Ovary (tissue), 3 donors: ENCODE data around the gene SPRYD4.

ENCODE experiments used
- POLR2A ChIP-seq: fragments of 450-650 bp; IDR thresholded peaks from one replicate; pipeline ENCODE4 v1.6.1; 2017; ENCODE audit warnings: antibody characterized with exemption, mild to moderate bottlenecking, moderate library complexity
- TF ChIP-seq, protein P1 (sequence below), 3 donors: fragments of 450-650 bp in 2 of 3; fragments of 200-600 bp in 1 of 3; IDR thresholded peaks; one replicate each; pipeline versions ENCODE4 v1.5.1 to v1.8.0; 2016 to 2022; ENCODE audit warnings: antibody characterized with exemption in 3 of 3, mild to moderate bottlenecking in 1 of 3
- donor health status: DM: no; HTN: no; CAD: no.

DNA sequence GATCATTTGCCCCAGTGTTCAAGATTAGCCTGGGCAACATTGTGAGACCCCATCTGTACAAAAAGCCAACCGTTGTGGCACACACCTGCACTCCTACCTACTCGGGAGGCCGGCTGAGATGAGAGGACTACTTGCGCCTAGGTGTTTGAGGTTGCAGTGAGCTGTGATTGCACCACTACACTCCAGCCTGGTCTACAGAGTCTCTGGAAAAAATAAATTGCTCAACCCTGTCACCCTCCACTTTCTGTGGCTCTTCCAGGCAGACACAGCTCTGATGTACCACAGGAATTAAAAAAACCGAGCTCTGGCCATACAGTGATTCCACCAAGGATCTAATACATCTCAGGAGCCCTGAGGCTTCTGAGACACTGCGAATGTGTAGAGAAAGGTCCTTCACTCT lies 33.5 kb upstream of the SPRYD4 start:
- TF ChIP-seq, protein P1, sequence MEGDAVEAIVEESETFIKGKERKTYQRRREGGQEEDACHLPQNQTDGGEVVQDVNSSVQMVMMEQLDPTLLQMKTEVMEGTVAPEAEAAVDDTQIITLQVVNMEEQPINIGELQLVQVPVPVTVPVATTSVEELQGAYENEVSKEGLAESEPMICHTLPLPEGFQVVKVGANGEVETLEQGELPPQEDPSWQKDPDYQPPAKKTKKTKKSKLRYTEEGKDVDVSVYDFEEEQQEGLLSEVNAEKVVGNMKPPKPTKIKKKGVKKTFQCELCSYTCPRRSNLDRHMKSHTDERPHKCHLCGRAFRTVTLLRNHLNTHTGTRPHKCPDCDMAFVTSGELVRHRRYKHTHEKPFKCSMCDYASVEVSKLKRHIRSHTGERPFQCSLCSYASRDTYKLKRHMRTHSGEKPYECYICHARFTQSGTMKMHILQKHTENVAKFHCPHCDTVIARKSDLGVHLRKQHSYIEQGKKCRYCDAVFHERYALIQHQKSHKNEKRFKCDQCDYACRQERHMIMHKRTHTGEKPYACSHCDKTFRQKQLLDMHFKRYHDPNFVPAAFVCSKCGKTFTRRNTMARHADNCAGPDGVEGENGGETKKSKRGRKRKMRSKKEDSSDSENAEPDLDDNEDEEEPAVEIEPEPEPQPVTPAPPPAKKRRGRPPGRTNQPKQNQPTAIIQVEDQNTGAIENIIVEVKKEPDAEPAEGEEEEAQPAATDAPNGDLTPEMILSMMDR (IDR thresholded peaks at IDR 0.05): no peak
- no peak for TF ChIP-seq POLR2A
